GM21515 (cell line): ENCODE results near the gene NAALADL2.
"Not testable (repeated sequence)": the region's sequence is repeated elsewhere in the genome, so short reads cannot be mapped to it uniquely, and the experiment has no call there.

Experiments used
- ATAC-seq: cut with Tn5 transposase; IDR thresholded peaks from one replicate; pipeline ENCODE4 v1.9.1; 2021; ENCODE audit not compliant: unreplicated experiment

NAALADL2 gene

GRCh38 chr3:175726228-175726627 lies 867.1 kb downstream of the NAALADL2 start:
- no peak for ATAC-seq

GRCh38 chr3:175728566-175728965 lies 869.4 kb downstream of the NAALADL2 start:
- no peak for ATAC-seq

- no peak for ATAC-seq
Measured at GRCh38 chr3:175729466-175729865, 870.3 kb downstream of the NAALADL2 start.

GRCh38 chr3:175731543-175731942 lies 872.4 kb downstream of the NAALADL2 start:
- no peak for ATAC-seq

GRCh38 chr3:175732017-175732416 lies 872.9 kb downstream of the NAALADL2 start:
- ATAC-seq = no peak

- ATAC-seq = no peak
Measured at GRCh38 chr3:175735866-175736265, 876.7 kb downstream of the NAALADL2 start.

- no peak for ATAC-seq
Measured at GRCh38 chr3:175737646-175738572, 878.8 kb downstream of the NAALADL2 start.

- no peak for ATAC-seq
Measured at GRCh38 chr3:175741951-175742350, 882.8 kb downstream of the NAALADL2 start.

- no peak for ATAC-seq
Measured at GRCh38 chr3:175743733-175744400, 884.7 kb downstream of the NAALADL2 start.

- ATAC-seq = no peak
Measured at GRCh38 chr3:175746308-175746707, 887.2 kb downstream of the NAALADL2 start.

GRCh38 chr3:175748087-175748730 lies 889.1 kb downstream of the NAALADL2 start:
- ATAC-seq = no peak

GRCh38 chr3:175749981-175750380 lies 890.8 kb downstream of the NAALADL2 start:
- no peak for ATAC-seq

GRCh38 chr3:175751089-175751488 lies 892.0 kb downstream of the NAALADL2 start:
- no peak for ATAC-seq

- ATAC-seq = no peak
Measured at GRCh38 chr3:175763948-175764347, 904.8 kb downstream of the NAALADL2 start.

- no peak for ATAC-seq
Measured at GRCh38 chr3:175764722-175765121, 905.6 kb downstream of the NAALADL2 start.

GRCh38 chr3:175770426-175770825 lies 911.3 kb downstream of the NAALADL2 start:
- no peak for ATAC-seq

- ATAC-seq = no peak
Measured at GRCh38 chr3:175777495-175777894, 918.4 kb downstream of the NAALADL2 start.

GRCh38 chr3:175777965-175778364 lies 918.8 kb downstream of the NAALADL2 start:
- ATAC-seq = no peak

GRCh38 chr3:175778994-175779393 lies 919.9 kb downstream of the NAALADL2 start:
- ATAC-seq = no peak

- ATAC-seq = not testable (repeated sequence)
Measured at GRCh38 chr3:175787109-175787508, 928.0 kb downstream of the NAALADL2 start.

- no peak for ATAC-seq
Measured at GRCh38 chr3:175792245-175792644, 933.1 kb downstream of the NAALADL2 start.

- no peak for ATAC-seq
Measured at GRCh38 chr3:175798326-175798725, 939.2 kb downstream of the NAALADL2 start.
